SH-SY5Y (cell line): ENCODE results near the gene CTNS.

Source experiments
- GATA2 ChIP-seq: IDR thresholded peaks from 2 replicates; pipeline ENCODE4 v1.6.1; 2011; ENCODE audit warnings: mild to moderate bottlenecking, low read depth, low read length
- GATA3 ChIP-seq: IDR thresholded peaks from 2 replicates; pipeline ENCODE4 v1.6.1; 2011; ENCODE audit warnings: low read depth, mild to moderate bottlenecking, low read length, moderate library complexity

DNA sequence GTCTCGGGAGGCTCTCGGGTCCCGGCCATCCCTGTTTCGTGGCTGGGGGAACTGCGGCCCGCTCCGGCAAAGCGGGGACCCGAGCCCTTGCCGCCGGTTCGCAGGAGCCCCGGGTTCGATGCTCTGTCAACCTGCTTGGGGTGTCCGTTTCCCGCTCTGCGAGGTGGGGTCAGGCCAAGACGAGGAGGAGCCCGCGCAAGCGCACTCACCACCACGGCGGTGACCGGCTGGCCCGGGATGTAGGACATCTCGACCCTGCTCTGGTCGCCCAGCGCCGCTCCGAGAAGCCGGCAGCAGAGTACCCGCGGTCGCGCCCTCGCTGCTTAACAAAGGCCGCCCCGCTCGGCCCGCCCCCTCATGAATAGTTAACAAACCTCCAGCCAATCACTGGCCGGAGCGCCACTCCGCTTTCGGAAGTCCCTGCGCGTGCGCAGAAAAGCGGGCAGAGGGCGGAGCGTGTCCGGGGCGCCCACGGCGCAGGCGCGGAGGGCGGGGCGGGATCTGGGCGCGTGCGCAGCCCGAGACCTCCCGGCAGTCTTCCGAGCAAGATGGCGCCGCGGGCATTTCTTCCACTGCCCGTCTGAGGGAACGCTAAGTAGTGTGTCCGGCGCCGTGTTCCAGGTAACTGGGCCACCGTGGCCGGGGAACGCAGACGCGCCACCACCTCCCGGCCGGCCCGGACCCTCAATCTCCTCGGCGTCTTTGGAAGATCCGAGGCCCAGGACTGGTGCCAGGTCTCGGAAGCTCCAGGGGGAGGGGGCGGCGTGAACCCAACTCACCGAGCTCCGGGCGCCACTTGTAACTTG, 31.9 kb downstream of the CTNS start, which contains the start of the genes EMC6 and TAX1BP3:
- TF ChIP-seq GATA2, result no peak; the same call in 1 of the 2 replicates
- TF ChIP-seq GATA3, result no peak
